H1 (cell line): ENCODE measurements around the gene MEIS3. TPM values are rescaled to one million over a fixed set of nuclear protein-coding genes. Genes with fewer than 3 reads are reported as not detected.

Experiments used
- CTCF ChIA-PET: fragments of 300-600 bp; sonication (Branson Sonifier 250); formaldehyde crosslinking; loops from one replicate; lab custom pipeline; 2021; ENCODE audit not compliant: partially characterized antibody; lab: Charles Lee
- POLR2A ChIA-PET: fragments of 300-600 bp; sonication (Branson Sonifier 250); formaldehyde crosslinking; loops from one replicate; lab custom pipeline; 2021; ENCODE audit warnings: inconsistent platforms; ENCODE audit not compliant: partially characterized antibody; lab: Charles Lee
- DNase-seq, 2 experiments: peaks; one replicate each; pipeline versions ENCODE4 v3.0.0 to v3.0.0-alpha.2; 2010 to 2022; ENCODE audit warnings: low spot score in 2 of 2, low read depth in 1 of 2, mixed read lengths in 1 of 2
- FAIRE-seq: peaks from 2 replicates; lab custom pipeline; 2011; peaks lifted over from hg19 to GRCh38; lab: Jason Lieb, UNC
- H2AFZ ChIP-seq: 2 replicates; pipeline ENCODE4 v1.8.1; 2012; ENCODE audit warnings: low read length, inconsistent platforms
- H2AK5ac ChIP-seq: 2 replicates; pipeline ENCODE4 v1.6.1; 2013; ENCODE audit warnings: low read depth, low read length
- H2BK120ac ChIP-seq: replicated peaks from 2 replicates; pipeline ENCODE3; 2013; ENCODE audit warnings: low read depth, low read length, inconsistent platforms
- H2BK12ac ChIP-seq: 2 replicates; pipeline ENCODE4 v1.6.1; 2013; ENCODE audit warnings: low read depth, low read length
- H2BK15ac ChIP-seq: 2 replicates; pipeline ENCODE4 v1.6.1; 2013; ENCODE audit warnings: low read length
- H2BK20ac ChIP-seq: 2 replicates; pipeline ENCODE4 v1.6.1; 2013; ENCODE audit warnings: low read length
- H2BK5ac ChIP-seq: 2 replicates; pipeline ENCODE4 v1.6.1; 2013; ENCODE audit warnings: low read depth, low read length
- H3K14ac ChIP-seq: 2 replicates; pipeline ENCODE4 v1.6.1; 2013; ENCODE audit warnings: inconsistent platforms; ENCODE audit not compliant: insufficient read length
- H3K18ac ChIP-seq: 2 replicates; pipeline ENCODE4 v1.6.1; 2013; ENCODE audit warnings: low read length; ENCODE audit errors: extremely low read depth
- H3K23ac ChIP-seq: 2 replicates; pipeline ENCODE4 v1.6.1; 2013; ENCODE audit warnings: inconsistent platforms; ENCODE audit not compliant: insufficient read length
- H3K23me2 ChIP-seq: 2 replicates; pipeline ENCODE4 v1.6.1; 2013; ENCODE audit warnings: low read depth, low read length
- H3K27ac ChIP-seq: 2 replicates; pipeline ENCODE4 v1.6.1; 2011; ENCODE audit warnings: low read depth, low read length, inconsistent platforms
- H3K27me3 ChIP-seq, 4 experiments: replicated peaks in 1 of 4; 1 replicate in 1 of 4; 2 replicates in 3 of 4; pipeline versions ENCODE4 v1.6.1 to v1.8.1; 2011 to 2013; ENCODE audit warnings: low read length in 3 of 4, mild to moderate bottlenecking in 3 of 4, inconsistent platforms in 2 of 4, mixed read lengths in 2 of 4, moderate library complexity in 1 of 4; ENCODE audit not compliant: control insufficient read depth in 3 of 4, insufficient read depth in 3 of 4; ENCODE audit errors: extremely low read depth in 1 of 4
- H3K36me3 ChIP-seq, 4 experiments: 2 replicates each; pipeline versions ENCODE4 v1.6.1 to v1.8.1; 2011 to 2013; ENCODE audit warnings: mild to moderate bottlenecking in 4 of 4, low read length in 3 of 4, moderate library complexity in 2 of 4, control low read depth in 1 of 4, inconsistent platforms in 1 of 4; ENCODE audit not compliant: insufficient read depth in 4 of 4, control insufficient read depth in 2 of 4
- H3K4ac ChIP-seq: replicated peaks from 2 replicates; pipeline ENCODE3; 2013; ENCODE audit warnings: low read length, low read depth, mixed read lengths, inconsistent platforms; ENCODE audit not compliant: insufficient read length
- H3K4me1 ChIP-seq, 4 experiments: replicated peaks in 1 of 4; 1 replicate in 1 of 4; 2 replicates in 3 of 4; pipeline versions ENCODE4 v1.6.1 to v1.8.1; 2011 to 2013; ENCODE audit warnings: low read length in 3 of 4, inconsistent platforms in 2 of 4, mixed read lengths in 1 of 4; ENCODE audit not compliant: insufficient read depth in 4 of 4, control insufficient read depth in 3 of 4
- H3K4me2 ChIP-seq, 2 experiments: 2 replicates each; pipeline versions ENCODE4 v1.6.1 to v1.8.1; 2011 to 2013; ENCODE audit warnings: low read depth in 2 of 2, low read length in 2 of 2, control low read depth in 1 of 2, inconsistent platforms in 1 of 2, mild to moderate bottlenecking in 1 of 2; ENCODE audit not compliant: insufficient read depth in 1 of 2
- H3K4me3 ChIP-seq, 4 experiments: fragments of 200-600, 300-600 bp in 1 of 4; sonication (generic), shearing (Covaris generic), sonication (Bioruptor Twin) in 1 of 4; 2 replicates each; pipeline versions ENCODE4 v1.5.1 to v1.8.1; 2011 to 2016; ENCODE audit warnings: low read length in 4 of 4, low read depth in 3 of 4, control low read depth in 2 of 4, inconsistent platforms in 2 of 4, mild to moderate bottlenecking in 2 of 4, mixed read lengths in 1 of 4, moderate library complexity in 1 of 4; ENCODE audit not compliant: insufficient read depth in 2 of 4; ENCODE audit errors: extremely low read depth in 1 of 4
- H3K56ac ChIP-seq: replicated peaks from 2 replicates; pipeline ENCODE3; 2013; ENCODE audit warnings: low read depth, mild to moderate bottlenecking, mixed read lengths, low read length, inconsistent platforms; ENCODE audit not compliant: insufficient read length
- H3K79me1 ChIP-seq: 2 replicates; pipeline ENCODE4 v1.6.1; 2013; ENCODE audit warnings: low read depth, low read length, control low read depth
- H3K79me2 ChIP-seq, 2 experiments: 2 replicates each; pipeline versions ENCODE4 v1.6.1 to v1.8.1; 2012 to 2013; ENCODE audit warnings: low read length in 2 of 2, mild to moderate bottlenecking in 2 of 2, inconsistent platforms in 1 of 2; ENCODE audit not compliant: insufficient read depth in 2 of 2, control insufficient read depth in 1 of 2
- H3K9ac ChIP-seq, 4 experiments: replicated peaks in 1 of 4; 1 replicate in 1 of 4; 2 replicates in 3 of 4; pipeline versions ENCODE4 v1.6.1 to v1.8.1; 2011 to 2013; ENCODE audit warnings: low read depth in 3 of 4, low read length in 3 of 4, control low read depth in 2 of 4, mild to moderate bottlenecking in 2 of 4, moderate library complexity in 2 of 4, inconsistent platforms in 1 of 4; ENCODE audit errors: extremely low read depth in 1 of 4
- H3K9me3 ChIP-seq, 2 experiments: 2 replicates each; pipeline versions ENCODE4 v1.6.1 to v1.8.1; 2012 to 2013; ENCODE audit warnings: mild to moderate bottlenecking in 2 of 2, moderate library complexity in 2 of 2, control low read depth in 1 of 2, inconsistent platforms in 1 of 2, low read depth in 1 of 2, low read length in 1 of 2, mixed read lengths in 1 of 2; ENCODE audit not compliant: insufficient read depth in 2 of 2
- H4K20me1 ChIP-seq, 2 experiments: replicated peaks in 1 of 2; 2 replicates each; pipeline versions ENCODE3 to v1.8.1; 2011 to 2013; ENCODE audit warnings: inconsistent platforms in 2 of 2, low read length in 2 of 2, mild to moderate bottlenecking in 1 of 2; ENCODE audit not compliant: insufficient read depth in 2 of 2, control insufficient read depth in 1 of 2
- H4K5ac ChIP-seq: 2 replicates; pipeline ENCODE4 v1.6.1; 2013; ENCODE audit warnings: low read length, low read depth, mixed read lengths, inconsistent platforms; ENCODE audit not compliant: insufficient read length
- H4K8ac ChIP-seq: 2 replicates; pipeline ENCODE4 v1.8.0; 2013; ENCODE audit warnings: mild to moderate bottlenecking, moderate library complexity, low read length, inconsistent platforms; ENCODE audit not compliant: insufficient read depth; ENCODE audit errors: extremely low read depth
- H4K91ac ChIP-seq: replicated peaks from 2 replicates; pipeline ENCODE3; 2013; ENCODE audit warnings: low read length, mixed read lengths, inconsistent platforms; ENCODE audit not compliant: insufficient read length
- POLR2A ChIP-seq, 2 experiments: IDR thresholded peaks; 1 replicate in 1 of 2; 2 replicates in 1 of 2; pipeline ENCODE4 v1.6.1; 2011; ENCODE audit warnings: low read depth in 2 of 2, low read length in 2 of 2, mild to moderate bottlenecking in 2 of 2; ENCODE audit errors: control extremely low read depth in 1 of 2
- SP1 ChIP-seq: IDR thresholded peaks from 2 replicates; pipeline ENCODE4 v1.6.1; 2011; ENCODE audit warnings: low read depth, low read length
- ZNF274 ChIP-seq: IDR thresholded peaks from 2 replicates; pipeline ENCODE4 v1.7.0; 2012; ENCODE audit warnings: low read length, borderline replicate concordance; ENCODE audit errors: extremely low read depth
- WGBS, 2 experiments: shearing (Covaris generic) in 1 of 2; methylation state at CpG; one replicate each; pipeline versions ENCODE4 v1.1.6 to v1.1.7; 2013 to 2015; ENCODE audit warnings: low lambda C conversion rate in 2 of 2, mixed read lengths in 2 of 2, inconsistent platforms in 1 of 2, low coverage in 1 of 2, missing lambda C conversion rate in 1 of 2; ENCODE audit not compliant: insufficient replicate concordance in 2 of 2, insufficient coverage in 1 of 2, insufficient read length in 1 of 2; ENCODE audit errors: extremely low coverage in 1 of 2, missing lambda C conversion rate in 1 of 2; 5-methylcytosine and 5-hydroxymethylcytosine counted together
- polyA plus RNA-seq, 7 experiments: library from polyadenylated mRNA; depleted of rRNA in 3 of 7; stranded (reverse) in 5 of 7; unstranded in 2 of 7; fragments of >200 nt in 5 of 7; fragments of 200-250 nt in 2 of 7; gene quantifications; 1 replicate in 5 of 7; 2 replicates in 1 of 7; 4 replicates in 1 of 7; pipeline versions ENCODE4 v1.2.1 to v1.2.3, GENCODE V29; 2011 to 2013; ENCODE audit warnings: missing spikeins in 2 of 7, mixed read lengths in 2 of 7
- total RNA-seq: library from RNA; stranded (reverse); fragmentation: NEBNext Ultra II Directional; extraction: Animal tissue kit (Norgen Biotek cat#: 25700); gene quantifications from 2 replicates; pipeline ENCODE4 v1.2.1, GENCODE V29; 2021

The MEIS3 gene
- total and polyA plus RNA-seq, 2 of the 8 experiments (the other 6 are each of a cell fraction or from before 2014, with no cell fraction given) = 24.5 to 28.2 TPM

GRCh38 chr19:47408156-47408938 lies 11.0 kb downstream of the MEIS3 start:
- H4K20me1 ChIP-seq = peaks cover 0 to 4% of the 10 kb centered on the region in 2 experiments
- H3K18ac ChIP-seq = no peak overlapping the region
- no peak overlapping the region for H2BK15ac ChIP-seq
- no peak overlapping the region for H2BK12ac ChIP-seq
- ChIA-PET POLR2A (interaction anchor here (0.6 to 1.7 kb wide), 4 partner anchors 8 to 720 kb away, joined by 3 to 5 read pairs (median 4); partner anchors contain the start of gene MEIS3), CTCF (no interaction called here)
- peaks cover 9% of the 10 kb centered on the region for H3K23me2 ChIP-seq
- no peak overlapping the region; a peak in 1 of 8 replicates for H3K4me3 ChIP-seq
- H4K8ac ChIP-seq = no peak overlapping the region
- H2AK5ac ChIP-seq = no peak overlapping the region
- H3K27me3 ChIP-seq = 0 out of 7 replicates have a peak, but pooled peaks cover 0 to under 1% (median 0%) of the 10 kb centered on the region in 4 experiments
- H4K5ac ChIP-seq = no peak overlapping the region
- H3K4ac ChIP-seq = no peak overlapping the region
- H2BK5ac ChIP-seq = no peak overlapping the region; the same call in 1 of the 2 replicates
- H3K4me1 ChIP-seq = peaks cover 0 to 5% (median 4%) of the 10 kb centered on the region in 4 experiments; a peak in 3 of 7 replicates
- H3K79me2 ChIP-seq = no peaks in the 10 kb centered on the region
- DNase-seq (no peak), FAIRE-seq (no peak)
- no peak overlapping the region for H2BK120ac ChIP-seq
- H3K36me3 ChIP-seq = no peaks in the 10 kb centered on the region
- no peak overlapping the region for H3K23ac ChIP-seq
- H2BK20ac ChIP-seq = no peak overlapping the region
- H3K9me3 ChIP-seq = no peaks in the 10 kb centered on the region
- 94% methylated on average over 13 of the region's 14 CpGs; no CpG with 5 or more reads in 1 of the 2 experiments for WGBS, 2 experiments
- no peaks in the 10 kb centered on the region; the same call in 1 of the 2 replicates for H3K79me1 ChIP-seq
- TF ChIP-seq SP1 (no peak), POLR2A (IDR thresholded peaks at IDR 0.05; ENCODE audit: control extremely low read depth in 1 of 2, low read depth in 2 of 2, low read length in 2 of 2) (no peak), ZNF274 (no peak)
- H3K14ac ChIP-seq = no peak overlapping the region
- H2AFZ ChIP-seq = no peak overlapping the region
- no peak overlapping the region for H4K91ac ChIP-seq
- no peak overlapping the region; a peak in 1 of 4 replicates for H3K4me2 ChIP-seq
- no peak overlapping the region for H3K9ac ChIP-seq
- H3K27ac ChIP-seq = no peak overlapping the region
- H3K56ac ChIP-seq = no peak overlapping the region
